Smooth muscle cell (in vitro differentiated cells): ENCODE measurements around the gene MACROD2. TPM values are rescaled to one million over a fixed set of nuclear protein-coding genes. Genes with fewer than 3 reads are reported as not detected.

Experiments
- DNase-seq: peaks from one replicate; lab custom pipeline; 2025; ENCODE audit not compliant: unreplicated experiment; lab: John Stamatoyannopoulos, UW
- H2AFZ ChIP-seq: fragments of 200-600 bp; sonication (generic); 2 replicates; pipeline ENCODE4 v1.6.0; 2016; ENCODE audit warnings: antibody characterized with exemption, low read depth, mild to moderate bottlenecking
- H3F3A ChIP-seq: fragments of 200-600 bp; sonication (generic); 2 replicates; pipeline ENCODE4 v1.6.0; 2017; ENCODE audit warnings: antibody characterized with exemption, low read depth
- H3K27ac ChIP-seq: fragments of 200-600 bp; sonication (generic); 2 replicates; pipeline ENCODE4 v1.5.1; 2016; ENCODE audit warnings: low read depth, mild to moderate bottlenecking
- H3K27me3 ChIP-seq: fragments of 200-600 bp; sonication (generic); 2 replicates; pipeline ENCODE4 v1.6.1; 2016; ENCODE audit warnings: low read depth, mild to moderate bottlenecking
- H3K36me3 ChIP-seq: fragments of 200-600 bp; sonication (generic); 2 replicates; pipeline ENCODE4 v1.5.1; 2016; ENCODE audit warnings: low read depth
- H3K4me1 ChIP-seq: fragments of 200-600 bp; sonication (generic); 2 replicates; pipeline ENCODE4 v1.5.1; 2016; ENCODE audit warnings: low read depth
- H3K4me2 ChIP-seq: fragments of 200-600 bp; sonication (generic); 2 replicates; pipeline ENCODE4 v1.6.0; 2016; ENCODE audit warnings: mild to moderate bottlenecking
- H3K4me3 ChIP-seq: fragments of 200-600 bp; sonication (generic); 2 replicates; pipeline ENCODE4 v1.5.1; 2016; ENCODE audit warnings: mild to moderate bottlenecking
- H3K79me2 ChIP-seq: fragments of 200-600 bp; sonication (generic); 2 replicates; pipeline ENCODE4 v1.6.0; 2016; ENCODE audit warnings: low read depth, mild to moderate bottlenecking
- H3K9ac ChIP-seq: fragments of 200-600 bp; sonication (generic); 2 replicates; pipeline ENCODE4 v1.6.0; 2016; ENCODE audit warnings: low read depth
- H3K9me3 ChIP-seq: fragments of 200-600 bp; sonication (generic); replicated peaks from 2 replicates; pipeline ENCODE4 v1.5.1; 2016; ENCODE audit warnings: low read depth
- H4K20me1 ChIP-seq: fragments of 200-600 bp; sonication (generic); 2 replicates; pipeline ENCODE4 v1.6.0; 2016; ENCODE audit warnings: low read depth
- CTCF ChIP-seq: fragments of 200-600 bp; sonication (generic); IDR thresholded peaks from 2 replicates; pipeline ENCODE4 v1.5.1; 2017; ENCODE audit warnings: borderline replicate concordance, mild to moderate bottlenecking, antibody characterized with exemption; ENCODE audit not compliant: insufficient read depth, poor library complexity, severe bottlenecking
- WGBS: methylation state at CpG from one replicate; pipeline ENCODE4 v1.1.7; 2016; ENCODE audit warnings: low lambda C conversion rate; 5-methylcytosine and 5-hydroxymethylcytosine counted together
- polyA plus RNA-seq: library from polyadenylated mRNA; unstranded; fragments of >200 nt; fragmentation: Nextera tagmentation; extraction: Ambion mirVana; gene quantifications from 2 replicates; pipeline ENCODE4 v1.2.1, GENCODE V29; 2016
- total RNA-seq: library from RNA; depleted of rRNA; stranded (reverse); fragments of >200 nt; gene quantifications from 2 replicates; pipeline ENCODE4 v1.2.3, GENCODE V29; 2014

MACROD2 gene
- total and polyA plus RNA-seq, 2 experiments from 2014 or later = 0.04 to 0.32 TPM

DNA sequence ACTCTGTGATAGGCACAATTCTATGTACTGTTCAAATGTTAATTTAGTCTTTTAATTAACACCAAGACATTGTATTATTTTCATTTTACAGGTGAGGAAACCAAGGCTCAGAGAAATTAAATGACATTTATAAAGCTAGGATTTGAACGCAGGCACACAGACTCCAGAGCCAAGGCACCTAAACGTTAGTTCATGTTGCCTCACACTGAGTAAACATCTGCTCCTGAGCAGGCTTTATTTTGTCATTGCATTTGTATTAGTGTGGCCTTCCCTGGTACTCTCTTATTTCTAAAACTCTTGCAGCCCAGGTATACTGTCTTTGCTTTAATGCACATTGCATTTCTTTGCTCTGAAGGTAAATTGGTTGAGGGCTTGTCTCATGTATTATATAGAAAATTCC lies 605.2 kb downstream of the MACROD2 start:
- TF ChIP-seq CTCF = no peak
- Histone ChIP-seq H3K4me3 (no peak overlapping the region), H3K4me1 (peaks cover 20% of the 10 kb centered on the region), H4K20me1 (no peaks in the 10 kb centered on the region), H2AFZ (no peak overlapping the region), H3K9ac (no peak overlapping the region), H3K27ac (no peak overlapping the region), H3K27me3 (no peaks in the 10 kb centered on the region), H3F3A (no peaks in the 10 kb centered on the region), H3K9me3 (no peaks in the 10 kb centered on the region), H3K4me2 (no peak overlapping the region), H3K36me3 (no peaks in the 10 kb centered on the region), H3K79me2 (no peaks in the 10 kb centered on the region)
- WGBS = 76% methylated on average over 2 of the region's 2 CpGs
- DNase-seq = no peak

DNA sequence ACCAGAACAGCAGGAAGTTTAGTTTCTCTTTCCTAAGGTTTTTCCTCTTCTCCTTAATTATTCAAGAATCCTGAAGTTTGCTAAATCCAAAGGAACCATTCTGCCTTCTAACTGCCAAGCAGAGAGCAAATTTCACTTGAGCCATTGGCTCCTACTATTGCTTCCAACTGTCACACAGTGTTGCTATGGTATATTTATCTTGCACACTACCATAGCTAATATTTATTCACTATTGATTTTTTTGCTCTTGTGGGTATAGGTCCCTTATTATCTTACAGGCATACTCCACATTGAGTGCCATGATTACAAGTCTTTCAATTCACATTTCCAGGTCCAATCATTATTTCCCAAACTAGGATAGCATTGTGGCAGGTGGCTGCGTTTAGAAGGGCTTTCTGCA lies 608.8 kb downstream of the MACROD2 start:
- Histone ChIP-seq H3K27me3 (no peaks in the 10 kb centered on the region), H3K4me3 (no peak overlapping the region), H2AFZ (no peak overlapping the region), H3K4me1 (peaks cover 7% of the 10 kb centered on the region), H3K79me2 (no peaks in the 10 kb centered on the region), H3K4me2 (no peak overlapping the region), H3K9me3 (no peaks in the 10 kb centered on the region), H3K9ac (no peak overlapping the region), H3K36me3 (no peaks in the 10 kb centered on the region), H3K27ac (no peak overlapping the region), H4K20me1 (no peaks in the 10 kb centered on the region), H3F3A (no peaks in the 10 kb centered on the region)
- no peak for DNase-seq
- TF ChIP-seq CTCF = no peak
- WGBS = 82% methylated on average over 1 of the region's 1 CpG

DNA sequence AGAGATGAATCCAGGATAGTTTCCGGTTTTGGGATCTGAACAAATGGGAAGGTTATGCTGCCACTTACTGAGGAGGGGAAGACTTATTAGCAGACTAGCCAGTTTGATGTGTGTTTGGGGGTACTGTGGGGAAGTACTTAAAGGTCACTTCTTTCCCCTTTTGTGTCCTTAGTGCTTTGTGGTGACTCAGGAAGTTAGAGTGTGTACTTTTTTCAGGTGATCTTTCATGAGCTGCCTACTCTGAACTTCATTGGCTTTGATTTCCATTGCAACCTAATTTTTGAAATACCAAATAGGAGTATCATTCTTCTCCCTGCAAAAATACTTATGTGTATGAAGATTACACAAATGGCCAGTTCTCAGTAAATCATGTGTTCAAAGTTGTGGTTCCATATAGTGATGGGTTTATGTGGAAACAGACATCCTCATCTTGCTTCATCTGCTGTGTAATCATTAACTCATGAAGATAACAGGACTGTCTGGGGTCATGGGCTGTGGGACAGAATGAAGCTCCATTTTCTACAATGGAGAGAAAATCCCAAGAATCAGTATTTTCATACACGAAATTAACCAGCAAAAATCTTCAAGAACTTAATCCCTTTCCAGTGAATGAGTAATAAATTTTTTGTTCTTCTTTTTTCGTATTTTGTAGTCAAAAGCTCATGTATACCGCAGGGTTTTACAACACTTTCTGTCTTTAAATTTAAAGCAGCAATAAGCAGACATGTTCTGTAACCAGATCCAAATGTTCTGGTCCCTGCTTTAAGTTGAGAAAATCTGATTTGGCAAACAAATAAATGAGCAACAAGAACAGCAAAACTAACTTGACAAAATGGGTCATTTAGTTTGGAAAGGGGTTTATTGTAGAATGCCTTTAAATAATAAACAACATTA lies 614.3 kb downstream of the MACROD2 start:
- no peak overlapping the region for H3K27ac ChIP-seq
- no peaks in the 10 kb centered on the region for H3K9me3 ChIP-seq
- H3K36me3 ChIP-seq = no peaks in the 10 kb centered on the region
- no peak overlapping the region for H3K4me3 ChIP-seq
- no peaks in the 10 kb centered on the region for H4K20me1 ChIP-seq
- H3K79me2 ChIP-seq = no peaks in the 10 kb centered on the region
- no peak overlapping the region for H3K4me2 ChIP-seq
- 81% methylated on average over 4 of the region's 4 CpGs for WGBS
- H3K9ac ChIP-seq = no peak overlapping the region
- no peaks in the 10 kb centered on the region for H3K27me3 ChIP-seq
- no peaks in the 10 kb centered on the region for H3F3A ChIP-seq
- TF ChIP-seq CTCF = no peak
- DNase-seq = no peak
- H3K4me1 ChIP-seq = no peaks in the 10 kb centered on the region
- H2AFZ ChIP-seq = peak overlapping the region; percentile 49

- Histone ChIP-seq H3K9ac (no peak overlapping the region), H3K27me3 (no peaks in the 10 kb centered on the region), H3K79me2 (no peaks in the 10 kb centered on the region), H2AFZ (no peak overlapping the region), H3K4me2 (no peak overlapping the region), H3K4me1 (no peaks in the 10 kb centered on the region), H4K20me1 (no peaks in the 10 kb centered on the region), H3K9me3 (no peaks in the 10 kb centered on the region), H3K36me3 (no peaks in the 10 kb centered on the region), H3K4me3 (no peak overlapping the region), H3F3A (no peaks in the 10 kb centered on the region), H3K27ac (no peak overlapping the region)
- TF ChIP-seq CTCF = no peak
- DNase-seq = no peak
- 89% methylated on average over 2 of the region's 2 CpGs for WGBS
These were observed 616.2 kb downstream of the MACROD2 start for GRCh38 chr20:14611479-14611878.
